ENCODE data around the gene B3GAT1.

B3GAT1 gene

GRCh38 chr11:134340354-134340964 lies 71.6 kb downstream of the B3GAT1 start:
- no peak overlapping the region for H3K4me3 ChIP-seq (ENCODE audit: low read length)
- no peak for DNase-seq (ENCODE audit: low read depth)
- TF ChIP-seq CTCF (conservative IDR thresholded peaks at IDR 0.05; ENCODE audit: low read depth, low read length) = no peak

- H3K4me3 ChIP-seq (ENCODE audit: low read length) = no peak overlapping the region
- no peak for TF ChIP-seq CTCF (conservative IDR thresholded peaks at IDR 0.05; ENCODE audit: low read depth, low read length)
- no peak for DNase-seq (ENCODE audit: low read depth)
These were observed 72.3 kb downstream of the B3GAT1 start for GRCh38 chr11:134339756-134340155.

- no peak overlapping the region for H3K4me3 ChIP-seq (ENCODE audit: low read length)
- no peak for TF ChIP-seq CTCF (conservative IDR thresholded peaks at IDR 0.05; ENCODE audit: low read depth, low read length)
- no peak for DNase-seq (ENCODE audit: low read depth)
These were observed 73.4 kb downstream of the B3GAT1 start for GRCh38 chr11:134338654-134339053.

GRCh38 chr11:134338068-134338467 lies 74.0 kb downstream of the B3GAT1 start:
- no peak overlapping the region for H3K4me3 ChIP-seq (ENCODE audit: low read length)
- no peak for DNase-seq (ENCODE audit: low read depth)
- TF ChIP-seq CTCF (conservative IDR thresholded peaks at IDR 0.05; ENCODE audit: low read depth, low read length) = no peak

- H3K4me3 ChIP-seq (ENCODE audit: low read length) = no peak overlapping the region
- no peak for TF ChIP-seq CTCF (conservative IDR thresholded peaks at IDR 0.05; ENCODE audit: low read depth, low read length)
- DNase-seq (ENCODE audit: low read depth) = no peak
These were observed 75.0 kb downstream of the B3GAT1 start for GRCh38 chr11:134337051-134337450.

- TF ChIP-seq CTCF (conservative IDR thresholded peaks at IDR 0.05; ENCODE audit: low read depth, low read length) = no peak
- DNase-seq (ENCODE audit: low read depth) = no peak
- H3K4me3 ChIP-seq (ENCODE audit: low read length) = no peak overlapping the region
These were observed 77.1 kb downstream of the B3GAT1 start for GRCh38 chr11:134334796-134335571.

- TF ChIP-seq CTCF (conservative IDR thresholded peaks at IDR 0.05; ENCODE audit: low read depth, low read length) = no peak
- H3K4me3 ChIP-seq (ENCODE audit: low read length) = no peak overlapping the region
- DNase-seq (ENCODE audit: low read depth) = no peak
These were observed 78.1 kb downstream of the B3GAT1 start for GRCh38 chr11:134333946-134334345.
